Activated T-helper 9 cell treated with anti-CD3 and anti-CD28 coated beads, Interleukin-2, amount 50 U/mL, for 16 hours (primary cell): Measurements from ENCODE around the gene CDC42EP4.
"Not testable (repeated sequence)": the region's sequence is repeated elsewhere in the genome, so short reads cannot be mapped to it uniquely, and the experiment has no call there.

Source experiments
- DNase-seq: peaks from one replicate; pipeline ENCODE4 v3.0.0-alpha.2; 2020; ENCODE audit warnings: low read depth

Gene CDC42EP4

DNA sequence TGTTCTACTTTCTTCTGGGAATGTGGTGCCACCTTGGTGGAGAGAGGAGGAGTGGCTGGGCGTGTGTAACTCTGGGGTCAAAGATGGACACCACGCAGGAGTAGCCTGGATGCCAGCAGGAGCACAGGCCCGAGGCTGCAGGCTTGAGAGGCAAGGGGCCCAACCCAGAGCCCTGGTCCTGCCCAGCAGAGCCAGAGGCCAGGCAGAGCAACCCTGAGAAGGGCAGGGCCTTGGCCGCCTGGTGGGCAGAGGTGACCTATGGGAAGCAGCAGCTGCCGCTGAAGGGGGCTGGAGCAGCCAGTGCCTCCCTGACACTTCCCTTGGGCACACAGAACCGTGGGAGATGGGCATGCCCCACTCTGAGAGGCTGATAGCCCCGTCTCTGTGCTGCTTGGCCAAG lies 32.1 kb downstream of the CDC42EP4 start:
- no peak for DNase-seq

DNA sequence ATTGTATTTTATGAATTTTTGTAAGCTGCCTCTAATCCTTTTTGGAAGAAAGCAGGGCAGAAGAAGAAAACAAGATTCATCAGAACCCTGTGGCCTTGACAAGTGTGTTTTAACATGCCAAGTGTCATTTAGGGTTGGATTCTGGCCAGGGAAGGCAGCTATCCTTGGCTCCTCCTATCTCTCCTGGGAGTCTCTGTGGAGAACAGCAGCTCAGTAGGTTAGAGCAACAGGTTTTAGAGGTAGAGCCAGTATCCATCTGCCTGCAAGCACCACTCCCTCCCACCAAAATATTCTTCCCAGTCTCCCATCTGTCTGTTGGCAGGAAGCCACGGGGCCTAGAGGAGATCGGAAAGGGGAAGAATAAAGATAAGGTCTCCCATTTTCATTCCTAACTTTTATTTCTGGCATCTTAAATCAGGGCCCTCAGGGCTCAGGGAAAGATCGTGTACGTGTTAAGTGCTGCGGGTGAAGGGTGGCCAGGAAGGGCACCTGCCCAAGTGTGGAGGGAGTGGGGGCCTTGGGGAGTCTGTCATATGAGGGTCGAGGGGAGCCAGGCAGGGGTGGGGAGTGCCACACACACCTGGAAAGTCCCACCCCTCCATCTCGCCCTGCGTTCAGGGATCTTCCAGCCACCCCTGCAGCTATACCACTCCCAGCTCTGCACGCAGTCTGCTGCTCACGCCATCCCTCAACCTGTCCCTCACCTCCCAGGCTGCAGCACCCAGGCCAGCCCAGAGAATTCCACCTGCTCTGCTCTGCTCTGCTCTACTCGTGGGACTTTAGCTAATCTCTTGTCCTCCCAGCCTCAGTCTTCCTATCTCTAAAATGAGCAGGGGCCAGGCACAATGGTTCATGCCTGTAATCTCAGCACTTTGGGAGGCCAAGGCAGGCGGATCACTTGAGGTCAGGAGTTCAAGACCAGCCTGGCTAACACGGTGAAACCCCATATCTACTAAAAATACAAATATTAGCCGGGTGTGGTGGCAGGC lies 33.0 kb downstream of the CDC42EP4 start:
- DNase-seq = no peak

- no peak for DNase-seq
Measured at GRCh38 chr17:73278049-73278464, 33.7 kb downstream of the CDC42EP4 start.

DNA sequence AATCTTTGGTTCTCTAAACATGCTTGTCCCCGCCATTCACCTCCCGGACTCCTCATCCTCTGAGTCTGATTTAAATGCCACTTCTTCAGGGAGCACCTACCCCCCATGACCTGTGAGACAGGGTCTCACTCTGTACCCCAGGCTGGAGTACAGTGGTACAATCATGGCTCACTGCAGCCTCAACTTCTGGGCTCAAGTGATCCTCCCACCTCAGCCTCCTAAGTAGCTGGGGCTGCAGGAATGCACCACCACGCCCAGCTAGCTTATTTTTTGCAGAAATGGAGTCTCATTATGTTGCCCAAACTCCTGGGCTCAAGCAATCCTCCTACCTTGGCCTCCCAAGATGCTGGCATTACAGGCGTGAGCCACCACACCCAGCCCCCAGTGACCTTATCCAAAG lies 37.3 kb downstream of the CDC42EP4 start:
- DNase-seq = no peak

DNA sequence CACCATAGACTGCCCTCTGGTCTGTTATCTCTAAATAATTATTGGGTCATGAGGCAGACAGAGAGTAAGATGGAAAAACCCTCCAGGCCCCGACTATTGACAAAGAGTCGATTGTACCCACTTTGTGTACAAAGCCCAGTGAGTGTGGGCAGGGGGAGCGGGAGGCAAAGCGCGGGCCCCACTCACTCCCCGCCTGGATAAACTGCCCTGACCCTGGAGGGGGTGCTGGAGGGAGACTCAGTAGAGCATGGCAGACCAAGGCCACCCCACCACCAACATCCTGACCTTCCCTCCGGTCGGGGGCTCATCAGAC lies 38.9 kb downstream of the CDC42EP4 start:
- no peak for DNase-seq

- no peak for DNase-seq
Measured at GRCh38 chr17:73271072-73271471, 40.7 kb downstream of the CDC42EP4 start.

- no peak for DNase-seq
Measured at GRCh38 chr17:73269791-73270190, 42.0 kb downstream of the CDC42EP4 start.

- no peak for DNase-seq
Measured at GRCh38 chr17:73269329-73269615, 42.5 kb downstream of the CDC42EP4 start.

- no peak for DNase-seq
Measured at GRCh38 chr17:73268582-73269328, 43.0 kb downstream of the CDC42EP4 start.

DNA sequence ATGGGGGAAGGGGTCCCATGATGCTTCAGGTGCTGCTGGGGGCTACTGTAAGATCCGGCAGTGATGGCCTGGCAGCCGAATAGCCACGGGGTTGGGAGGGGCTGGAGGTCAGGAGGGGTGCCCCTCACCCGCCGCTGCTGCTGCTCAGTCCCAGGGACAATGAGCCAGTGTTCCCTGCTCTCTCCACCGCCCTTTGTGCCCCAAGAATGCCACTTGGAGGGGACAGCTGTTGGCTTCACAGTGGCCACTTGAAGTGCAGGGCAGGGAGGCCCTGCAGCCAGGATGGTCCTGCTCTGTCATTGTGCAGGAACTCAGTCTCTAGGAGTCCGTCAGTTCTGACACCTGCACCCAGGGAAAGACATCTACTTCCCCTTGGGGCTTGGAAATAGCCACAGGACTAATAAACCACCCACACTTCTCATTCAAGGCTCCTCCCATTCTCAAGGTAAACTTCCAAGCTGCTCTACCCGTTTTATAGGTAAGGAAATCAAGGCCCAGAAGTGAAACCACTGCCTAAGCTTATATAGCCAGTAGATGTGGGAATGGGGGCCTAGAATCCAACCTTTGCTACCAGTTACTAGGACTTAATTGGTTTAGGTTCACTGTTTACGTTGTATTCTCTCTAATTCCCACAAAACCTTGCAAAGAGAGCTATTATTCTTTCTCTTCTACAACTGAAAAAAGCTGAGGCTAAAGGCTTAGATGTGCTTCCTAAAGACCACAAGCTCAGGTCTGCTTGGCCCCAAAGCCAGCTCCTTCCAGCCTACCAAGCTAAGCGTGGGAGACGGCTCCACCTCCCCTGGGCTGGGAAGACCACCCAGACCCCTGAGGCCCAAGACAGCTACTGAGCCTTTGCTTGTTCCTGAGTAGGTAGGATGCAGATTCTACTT lies 43.9 kb downstream of the CDC42EP4 start:
- DNase-seq = no peak

DNA sequence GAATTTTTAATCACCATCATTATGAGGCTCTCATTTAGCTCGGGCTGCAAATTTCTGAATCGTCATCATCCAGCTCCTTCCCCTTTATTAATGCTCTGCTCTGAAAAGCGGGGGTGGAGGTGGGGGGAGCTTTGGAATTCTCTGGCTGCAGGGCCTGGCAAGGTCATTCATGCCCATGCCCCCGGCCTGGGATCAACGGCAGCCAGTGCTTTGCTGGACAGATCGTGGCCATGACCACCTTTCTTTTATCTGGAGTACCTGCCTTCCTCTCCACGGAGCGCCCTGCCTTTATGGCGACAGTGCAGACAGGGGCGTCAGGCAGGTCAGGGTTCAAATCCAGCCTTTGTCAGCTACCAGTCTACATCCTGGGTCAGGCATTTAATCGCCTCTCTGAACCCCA lies 45.0 kb downstream of the CDC42EP4 start:
- DNase-seq = no peak

GRCh38 chr17:73265646-73266640 lies 45.9 kb downstream of the CDC42EP4 start:
- no peak for DNase-seq

DNA sequence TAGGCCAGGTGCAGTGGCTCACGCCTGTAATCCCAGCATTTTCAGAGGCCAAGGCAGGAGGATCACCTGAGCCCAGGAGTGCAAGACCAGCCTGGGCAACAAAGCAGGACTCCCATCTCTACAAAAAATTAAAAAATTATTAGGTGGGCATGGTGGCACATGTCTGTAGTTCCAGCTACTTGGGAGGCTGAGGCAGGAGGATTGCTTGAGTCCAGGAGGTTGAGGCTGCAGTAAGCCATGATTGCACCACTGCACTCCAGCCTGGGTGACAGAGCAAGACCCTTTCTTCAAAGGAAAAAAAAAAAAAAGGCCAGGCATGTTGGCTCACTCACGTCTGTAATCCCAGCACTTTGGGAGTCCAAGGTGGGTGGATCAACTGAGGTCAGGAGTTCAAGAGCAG lies 47.4 kb downstream of the CDC42EP4 start:
- not testable (repeated sequence) for DNase-seq

GRCh38 chr17:73262676-73263642 lies 48.8 kb downstream of the CDC42EP4 start:
- DNase-seq = no peak

GRCh38 chr17:73261952-73262675 lies 49.7 kb downstream of the CDC42EP4 start:
- DNase-seq = no peak

GRCh38 chr17:73261617-73261951 lies 50.2 kb downstream of the CDC42EP4 start, which contains the start of gene CPSF4L:
CPSF4L (minus strand) TSS chr17:73261880; CDS start chr17:73261818, 62 bp downstream.
- DNase-seq = no peak

GRCh38 chr17:73257516-73257915 lies 54.3 kb downstream of the CDC42EP4 start:
- no peak for DNase-seq

- no peak for DNase-seq
Measured at GRCh38 chr17:73256220-73256619, 55.6 kb downstream of the CDC42EP4 start.

GRCh38 chr17:73255671-73256181 lies 56.1 kb downstream of the CDC42EP4 start:
- peak; percentile 41 for DNase-seq
